B cell (primary cell): ENCODE data around the gene CACNG7. TPM values are rescaled to one million over a fixed set of nuclear protein-coding genes. Genes with fewer than 3 reads are reported as not detected.

ENCODE experiments used
- ATAC-seq: fragments of 200-7000 bp; cut with Tn5 transposase; one replicate; pipeline ENCODE4 v1.10.0; 2021; ENCODE audit warnings: low read depth, mild to moderate bottlenecking, moderate number of reproducible peaks, moderate library complexity
- CTCF ChIA-PET: fragments of 350-600 bp; sonication (Branson Sonifier 250); formaldehyde crosslinking; loops from one replicate; lab custom pipeline; 2021; ENCODE audit warnings: antibody characterized with exemption, inconsistent platforms; lab: Charles Lee
- POLR2A ChIA-PET: fragments of 350-600 bp; sonication (Branson Sonifier 250); formaldehyde crosslinking; loops from one replicate; lab custom pipeline; 2021; ENCODE audit warnings: antibody characterized with exemption; lab: Charles Lee
- DNase-seq: peaks from one replicate; pipeline ENCODE4 v3.0.0; 2013
- H2AFZ ChIP-seq: 2 replicates; pipeline ENCODE4 v1.6.1; 2012; ENCODE audit warnings: mild to moderate bottlenecking, low read depth, low read length; ENCODE audit not compliant: insufficient read depth, poor library complexity, severe bottlenecking
- H3K27ac ChIP-seq, 2 donors: 1 replicate in 1 of 2; 2 replicates in 1 of 2; pipeline ENCODE4 v1.5.1; 2012 to 2013; ENCODE audit warnings: low read length in 2 of 2, mild to moderate bottlenecking in 2 of 2, moderate library complexity in 1 of 2
- H3K27me3 ChIP-seq, 4 experiments: fragments of 200-600 bp in 1 of 4; sonication (generic) in 1 of 4; replicated peaks in 1 of 4; 1 replicate in 2 of 4; 2 replicates in 2 of 4; pipeline versions ENCODE4 v1.6.1 to v1.7.0; 2013 to 2016; ENCODE audit warnings: low read length in 3 of 4, mild to moderate bottlenecking in 2 of 4, mixed read lengths in 1 of 4, moderate library complexity in 1 of 4; ENCODE audit not compliant: insufficient read depth in 4 of 4, control insufficient read depth in 3 of 4; ENCODE audit errors: control extremely low read depth in 1 of 4
- H3K36me3 ChIP-seq, 2 experiments: replicated peaks in 1 of 2; 1 replicate in 1 of 2; 2 replicates in 1 of 2; pipeline versions ENCODE4 v1.6.1 to v1.7.1; 2013; ENCODE audit warnings: low read length in 1 of 2; ENCODE audit not compliant: insufficient read depth in 2 of 2, control insufficient read depth in 1 of 2; ENCODE audit errors: control extremely low read depth in 1 of 2, extremely low read depth in 1 of 2
- H3K4me1 ChIP-seq, 2 donors: fragments of 200-600 bp in 1 of 2; sonication (generic) in 1 of 2; 1 replicate in 1 of 2; 2 replicates in 1 of 2; pipeline versions ENCODE4 v1.5.1 to v1.6.1; 2013 to 2017; ENCODE audit warnings: low read length in 2 of 2; ENCODE audit not compliant: control insufficient read depth in 2 of 2, insufficient read depth in 2 of 2
- H3K4me2 ChIP-seq: replicated peaks from 2 replicates; pipeline ENCODE3; 2012; ENCODE audit warnings: mild to moderate bottlenecking, low read depth, low read length; ENCODE audit not compliant: poor library complexity, severe bottlenecking
- H3K4me3 ChIP-seq, 5 experiments: fragments of 200-600 bp in 1 of 5; sonication (generic) in 1 of 5; 1 replicate in 3 of 5; 2 replicates in 2 of 5; pipeline versions ENCODE4 v1.5.1 to v1.7.0; 2011 to 2016; ENCODE audit warnings: low read length in 4 of 5, mild to moderate bottlenecking in 4 of 5, low read depth in 2 of 5, control low read depth in 1 of 5, moderate library complexity in 1 of 5; ENCODE audit not compliant: insufficient read depth in 1 of 5; ENCODE audit errors: control extremely low read depth in 1 of 5, extremely low read depth in 1 of 5
- H3K79me2 ChIP-seq: fragments of 200-600 bp; sonication (generic); one replicate; pipeline ENCODE4 v1.6.0; 2016; ENCODE audit warnings: low read length; ENCODE audit not compliant: control insufficient read depth, insufficient read depth
- H3K9ac ChIP-seq: fragments of 200-600 bp; sonication (generic); 2 replicates; pipeline ENCODE4 v1.6.1; 2017; ENCODE audit warnings: mild to moderate bottlenecking, low read length, moderate library complexity
- H3K9me3 ChIP-seq, 3 donors: one replicate each; pipeline versions ENCODE4 v1.6.1 to v1.7.1; 2013; ENCODE audit warnings: low read length in 2 of 3; ENCODE audit not compliant: control insufficient read depth in 2 of 3, insufficient read depth in 1 of 3; ENCODE audit errors: control extremely low read depth in 1 of 3
- H4K20me1 ChIP-seq: 2 replicates; pipeline ENCODE4 v1.6.0; 2012; ENCODE audit warnings: mild to moderate bottlenecking, low read length; ENCODE audit not compliant: insufficient read depth, control insufficient read depth, poor library complexity, severe bottlenecking
- H3K27ac Mint-ChIP-seq: one replicate; pipeline ENCODE4 v1.8.0; 2021; ENCODE audit warnings: mixed read lengths
- H3K27me3 Mint-ChIP-seq: one replicate; pipeline ENCODE4 v1.8.0; 2021; ENCODE audit warnings: mixed read lengths
- H3K4me1 Mint-ChIP-seq: one replicate; pipeline ENCODE4 v1.8.0; 2021; ENCODE audit warnings: mixed read lengths
- H3K4me3 Mint-ChIP-seq: one replicate; pipeline ENCODE4 v1.8.0; 2021; ENCODE audit warnings: mixed read lengths
- H3K9me3 Mint-ChIP-seq: one replicate; pipeline ENCODE4 v1.8.0; 2022; ENCODE audit warnings: mixed read lengths; ENCODE audit not compliant: insufficient read depth
- CTCF ChIP-seq: fragments of 200-600 bp; IDR thresholded peaks from one replicate; pipeline ENCODE4 v1.8.0; 2022; ENCODE audit warnings: antibody characterized with exemption, mild to moderate bottlenecking
- EZH2 ChIP-seq: IDR thresholded peaks from 2 replicates; pipeline ENCODE4 v1.6.1; 2012; ENCODE audit warnings: borderline replicate concordance, low read depth, mild to moderate bottlenecking, moderate library complexity, low read length; ENCODE audit not compliant: insufficient read depth, poor library complexity, severe bottlenecking
- WGBS: methylation state at CpG from one replicate; pipeline ENCODE4 v1.1.5; 2013; ENCODE audit warnings: missing lambda C conversion rate; ENCODE audit not compliant: insufficient coverage; 5-methylcytosine and 5-hydroxymethylcytosine counted together
- intact Hi-C: fragments of 100-400 bp; cut with micrococcal nuclease; formaldehyde crosslinking; loops from one replicate; pipeline ENCODE4 v1.10.0; 2022
- polyA plus RNA-seq: library from polyadenylated mRNA; depleted of rRNA; stranded (reverse); fragments of >200 nt; gene quantifications from 2 replicates; pipeline ENCODE4 v1.2.3, GENCODE V29; 2012
- total RNA-seq, 2 donors: library from RNA; stranded (reverse); fragments of 120-200 nt in 1 of 2; gene quantifications; 1 replicate in 1 of 2; 2 replicates in 1 of 2; pipeline versions ENCODE4 v1.2.3 to v1.2.4, GENCODE V29; 2013 to 2022

The CACNG7 gene
- total and polyA plus RNA-seq, 2 donors (not counting 1 experiment from before 2014, with no cell fraction given): not detected

- Mint-ChIP-seq H3K4me1 (peaks cover 19% of the 10 kb centered on the region), H3K27ac (no peak overlapping the region), H3K4me3 (peak overlapping the region; percentile 54), H3K27me3 (peaks cover 40% of the 10 kb centered on the region), H3K9me3 (peaks cover 3% of the 10 kb centered on the region)
- no peak for ATAC-seq
- Histone ChIP-seq H3K4me3 (no peak overlapping the region), H3K9ac (no peak overlapping the region), H3K36me3 (no peaks in the 10 kb centered on the region), H3K27me3 (peaks cover 0 to 62% (median 34%) of the 10 kb centered on the region in 4 experiments), H3K4me2 (no peak overlapping the region), H3K9me3 (peaks cover 0 to 57% (median 11%) of the 10 kb centered on the region in 3 donors), H3K79me2 (no peaks in the 10 kb centered on the region), H3K4me1 (peaks cover 21 to 28% of the 10 kb centered on the region in 2 donors), H3K27ac (no peak overlapping the region), H4K20me1 (no peaks in the 10 kb centered on the region), H2AFZ (no peak overlapping the region)
- CTCF ChIA-PET: interaction anchor here (1.1 kb wide), 1 partner anchor 1066 kb away, joined by 3 read pairs; no protein-coding TSS in a partner anchor
- 90% methylated on average over 13 of the region's 13 CpGs for WGBS
- intact Hi-C loops: no loop called here
- POLR2A ChIA-PET: no interaction called here
- TF ChIP-seq CTCF (no peak), EZH2 (no peak)
- DNase-seq: no peak
Observed at GRCh38 chr19:53981376-53981951, 72.4 kb downstream of the CACNG7 start.

- Mint-ChIP-seq H3K4me3 (no peak overlapping the region), H3K4me1 (peaks cover 19% of the 10 kb centered on the region), H3K9me3 (peaks cover 3% of the 10 kb centered on the region), H3K27ac (no peak overlapping the region), H3K27me3 (peaks cover 35% of the 10 kb centered on the region)
- Histone ChIP-seq H3K4me1 (peaks cover 21 to 28% of the 10 kb centered on the region in 2 donors), H3K79me2 (no peaks in the 10 kb centered on the region), H3K27me3 (peaks cover 0 to 57% (median 34%) of the 10 kb centered on the region in 4 experiments), H3K9ac (no peak overlapping the region), H2AFZ (peak overlapping the region; percentile 38), H3K4me3 (peak overlapping the region in 3 of 5 experiments; percentile 4 to 39 (median 9)), H4K20me1 (no peaks in the 10 kb centered on the region), H3K4me2 (peak overlapping the region; percentile 62), H3K27ac (no peak overlapping the region), H3K9me3 (peaks cover 0 to 60% (median 11%) of the 10 kb centered on the region in 3 donors), H3K36me3 (no peaks in the 10 kb centered on the region)
- DNase-seq: peak; percentile 32
- TF ChIP-seq EZH2 (no peak), CTCF (no peak)
- WGBS: 14% methylated on average over 62 of the region's 62 CpGs
- CTCF ChIA-PET: no interaction called here
- ATAC-seq: no peak
- POLR2A ChIA-PET: no interaction called here
- intact Hi-C loops: no loop called here
Observed at GRCh38 chr19:53982001-53982451, 72.9 kb downstream of the CACNG7 start.
